Tongue (tissue), 2 donors: ENCODE measurements around the gene WDR46. TPM values are rescaled to one million over a fixed set of nuclear protein-coding genes. Genes with fewer than 3 reads are reported as not detected.
A peak's percentile ranks its signal among the peaks of the same experiment; 100 is the strongest.
"Not testable (repeated sequence)": the region's sequence is repeated elsewhere in the genome, so short reads cannot be mapped to it uniquely, and the experiment has no call there.

Experiments
- DNase-seq: peaks from one replicate; pipeline ENCODE4 v3.0.0-alpha.2; 2015
- total RNA-seq: library from RNA; depleted of rRNA; stranded (reverse); fragments of >200 nt; gene quantifications from one replicate; pipeline ENCODE4 v1.2.3, GENCODE V29; 2014

WDR46 gene
- total RNA-seq, 1 donor from 2014 or later, result 52.9 TPM

DNA sequence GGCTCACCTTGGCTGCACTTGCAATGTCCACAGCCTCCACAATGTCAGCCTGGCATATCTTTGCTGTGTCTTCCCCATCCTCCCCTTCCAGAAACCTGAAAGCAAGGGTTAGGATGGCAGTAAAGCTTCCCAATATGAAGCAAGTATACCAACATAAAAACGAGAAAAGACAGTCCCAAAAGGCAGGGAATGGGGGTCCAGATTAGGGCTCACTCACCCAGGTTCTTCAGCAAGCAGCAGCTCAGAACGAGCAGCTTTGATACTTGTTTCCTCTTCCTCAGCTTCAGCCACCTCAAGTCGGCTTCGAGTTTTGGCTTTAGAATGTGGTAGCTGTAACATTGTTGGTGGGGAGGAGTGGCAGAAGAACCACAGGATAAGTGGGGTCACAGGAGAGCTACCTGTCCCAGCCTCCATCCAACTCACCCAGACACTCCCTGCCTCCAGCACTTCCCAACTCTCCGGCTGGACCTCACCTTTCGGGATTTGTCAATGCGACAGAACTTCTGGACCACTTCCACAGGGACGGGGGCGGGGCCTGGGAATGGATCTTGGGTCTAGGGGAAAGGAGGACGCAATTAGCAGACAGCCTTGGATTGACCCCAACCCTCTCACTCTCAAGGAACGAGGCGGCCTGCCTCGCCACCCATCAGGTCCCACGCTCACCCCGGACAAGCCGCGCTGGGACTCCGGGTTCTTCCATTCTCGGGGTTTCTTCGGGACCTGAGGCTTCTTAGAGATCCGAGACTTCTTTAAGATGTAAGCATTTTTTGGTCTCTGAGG, 708 bp downstream of the WDR46 start:
- DNase-seq, result no peak

GRCh38 chr6:33286946-33287914, 1.8 kb downstream of the WDR46 start:
- no peak for DNase-seq

GRCh38 chr6:33285214-33285613, 3.8 kb downstream of the WDR46 start:
- DNase-seq, result not testable (repeated sequence)

DNA sequence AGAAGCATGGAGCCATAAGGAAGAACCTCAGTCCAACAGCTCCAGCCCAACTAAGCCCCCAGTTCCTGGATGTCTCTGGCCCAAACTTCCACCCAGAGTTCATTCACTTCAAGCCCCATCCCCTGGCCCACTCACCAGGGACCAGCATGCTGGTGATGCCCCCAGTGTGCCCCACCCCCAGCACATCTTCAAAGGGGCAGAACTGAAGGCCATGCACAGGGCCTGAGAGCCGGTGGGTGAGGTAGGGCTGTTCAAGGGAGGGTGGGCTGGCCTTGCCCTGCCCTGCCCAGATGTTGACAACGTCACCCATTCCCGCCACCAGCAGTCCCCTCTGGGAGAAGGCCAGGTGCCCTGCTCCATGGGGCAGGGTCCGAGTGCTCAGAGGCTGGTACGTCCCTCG, 8.5 kb downstream of the WDR46 start:
- DNase-seq, result no peak

DNA sequence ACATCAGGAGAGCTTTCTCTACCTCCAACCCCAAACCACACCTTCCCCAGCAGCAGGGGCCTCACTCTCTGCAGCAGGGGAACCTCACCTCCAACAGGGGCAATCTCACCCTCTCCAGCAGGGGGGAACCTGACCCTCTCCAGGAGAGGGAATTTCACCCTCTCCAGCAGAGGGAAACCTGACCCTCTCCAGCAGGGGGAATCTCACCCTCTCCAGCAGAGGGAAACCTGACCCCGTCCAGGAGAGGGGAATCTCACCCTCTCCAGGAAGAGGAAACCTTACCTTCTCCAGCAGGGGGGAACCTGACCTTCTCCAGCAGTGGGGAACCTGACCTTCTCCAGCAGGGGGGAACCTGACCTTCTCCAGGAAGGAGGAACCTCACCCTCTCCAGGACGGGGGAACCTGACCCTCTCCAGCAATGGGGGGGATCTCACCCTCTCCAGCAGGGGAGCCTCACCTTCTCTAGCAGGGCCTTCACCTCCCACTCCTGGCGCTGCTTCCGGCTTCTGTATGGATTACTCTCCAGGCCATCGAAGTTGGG, 9.0 kb downstream of the WDR46 start:
- no peak for DNase-seq

GRCh38 chr6:33279257-33279695, 9.8 kb downstream of the WDR46 start:
- DNase-seq, result no peak

DNA sequence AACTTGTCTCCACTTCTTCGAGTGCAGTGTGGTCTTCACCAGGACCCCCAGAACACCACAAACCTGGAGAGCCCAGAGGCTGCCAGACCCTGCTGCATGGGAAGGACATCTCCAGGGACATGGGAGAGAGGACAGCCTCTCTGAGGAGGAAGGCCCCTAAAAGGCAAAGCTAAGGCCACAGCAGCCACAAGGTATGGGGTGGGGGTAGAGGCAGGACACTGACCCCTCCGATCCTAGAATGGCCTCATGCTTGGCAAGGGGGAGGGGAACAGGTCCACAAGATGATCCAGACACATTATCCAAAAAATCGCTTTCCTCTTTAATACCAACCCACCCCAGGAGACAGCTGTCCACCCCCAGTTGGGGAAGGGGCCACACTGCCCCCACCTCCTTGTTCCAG, 10.2 kb downstream of the WDR46 start:
- no peak for DNase-seq

DNA sequence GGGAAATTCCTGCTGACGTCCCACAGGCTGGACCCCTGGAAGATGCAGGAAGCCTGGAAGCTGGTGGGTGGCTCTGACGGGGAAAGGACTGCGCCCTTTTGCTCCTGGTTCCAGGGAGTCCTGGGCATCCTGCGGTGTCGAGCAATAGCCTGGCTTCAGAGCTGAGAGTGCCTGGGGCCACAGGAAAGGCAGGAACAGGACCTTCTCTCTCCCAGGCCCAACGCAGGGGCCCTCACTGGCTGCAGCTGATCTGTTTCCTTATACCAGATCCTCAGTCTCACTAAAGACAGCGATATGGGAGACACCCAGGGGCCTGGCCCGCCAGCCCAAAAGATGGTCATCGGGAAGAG, 10.7 kb downstream of the WDR46 start:
- no peak for DNase-seq

DNA sequence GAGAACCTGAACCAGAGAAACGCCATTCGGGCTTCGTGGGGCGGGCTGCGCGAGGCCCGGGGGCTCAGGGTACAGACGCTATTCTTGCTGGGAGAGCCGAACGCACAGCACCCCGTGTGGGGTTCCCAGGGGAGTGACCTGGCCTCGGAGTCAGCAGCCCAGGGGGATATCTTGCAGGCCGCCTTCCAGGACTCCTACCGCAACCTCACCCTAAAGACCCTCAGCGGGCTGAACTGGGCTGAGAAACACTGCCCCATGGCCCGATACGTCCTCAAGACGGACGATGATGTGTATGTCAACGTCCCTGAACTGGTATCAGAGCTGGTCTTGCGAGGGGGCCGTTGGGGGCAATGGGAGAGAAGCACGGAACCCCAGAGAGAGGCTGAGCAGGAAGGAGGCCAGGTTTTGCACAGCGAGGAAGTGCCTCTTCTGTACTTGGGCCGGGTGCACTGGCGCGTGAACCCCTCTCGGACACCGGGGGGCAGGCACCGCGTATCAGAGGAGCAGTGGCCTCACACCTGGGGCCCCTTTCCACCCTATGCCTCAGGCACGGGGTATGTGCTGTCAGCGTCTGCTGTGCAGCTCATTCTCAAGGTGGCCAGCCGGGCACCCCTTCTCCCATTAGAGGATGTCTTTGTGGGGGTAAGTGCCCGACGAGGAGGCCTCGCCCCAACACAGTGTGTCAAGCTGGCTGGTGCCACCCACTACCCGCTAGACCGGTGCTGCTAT, 11.2 kb downstream of the WDR46 start:
- no peak for DNase-seq

GRCh38 chr6:33276864-33277662, 12.0 kb downstream of the WDR46 start, which contains the start of gene B3GALT4:
B3GALT4 (plus strand) TSS chr6:33277123; CDS start chr6:33277420, 297 bp downstream.
- DNase-seq, result peak; percentile 75

DNA sequence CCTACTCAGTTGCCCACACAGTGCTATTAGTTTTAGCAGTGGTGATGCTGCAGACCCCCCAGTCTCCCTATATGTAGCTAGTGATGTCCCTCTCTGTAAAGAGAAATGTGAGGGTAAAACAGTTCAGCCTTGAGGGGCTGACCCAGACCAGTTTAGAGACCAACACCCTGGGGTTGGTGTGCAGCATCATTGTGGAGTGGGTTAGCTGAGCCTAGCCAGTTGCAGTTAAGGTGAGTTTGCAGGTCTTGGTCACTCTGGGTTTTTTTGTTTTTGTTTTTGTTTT, 12.5 kb downstream of the WDR46 start:
- DNase-seq, result no peak

- DNase-seq, result not testable (repeated sequence)
Observed at GRCh38 chr6:33275795-33276580, 13.1 kb downstream of the WDR46 start.

- no peak for DNase-seq
Observed at GRCh38 chr6:33273924-33274902, 14.8 kb downstream of the WDR46 start.

GRCh38 chr6:33273129-33273923, 15.7 kb downstream of the WDR46 start:
- no peak for DNase-seq

GRCh38 chr6:33272275-33273128, 16.5 kb downstream of the WDR46 start:
- no peak for DNase-seq

- peak; percentile 100 for DNase-seq
Observed at GRCh38 chr6:33271468-33272274, 17.4 kb downstream of the WDR46 start, which contains the start of the genes RPS18 and VPS52. RPS18 (plus strand) TSS chr6:33272075; CDS start chr6:33272120, 45 bp downstream. VPS52 (minus strand) TSS chr6:33271876; CDS start chr6:33271675, 201 bp downstream.

DNA sequence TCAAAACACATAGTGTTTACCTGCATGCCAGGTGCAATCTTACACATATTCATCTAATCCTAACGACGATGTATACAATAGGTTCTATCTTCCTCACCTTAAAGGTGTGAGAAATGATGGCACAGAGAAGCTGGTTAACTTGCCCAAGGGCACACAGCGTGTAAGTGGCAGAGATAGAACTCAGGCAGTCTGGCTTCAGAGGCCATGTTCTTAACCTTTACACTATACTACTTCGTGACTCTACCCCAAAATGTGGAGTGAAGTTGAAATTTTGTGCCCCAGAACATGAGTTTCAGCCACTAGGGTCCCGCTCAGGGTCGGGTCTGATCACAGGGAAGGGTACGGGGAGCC, 17.9 kb downstream of the WDR46 start:
- DNase-seq, result no peak
